Endothelial cell of umbilical vein (primary cell): Measurements from ENCODE around the gene NQO2. TPM values are rescaled to one million over a fixed set of nuclear protein-coding genes. Genes with fewer than 3 reads are reported as not detected.

Experiments used
- Bru-seq: library from RNA; stranded (reverse); fragments of 400-500 nt; gene quantifications from one replicate; lab custom pipeline; 2021; lab: Mats Ljungman, UMichigan
- BruChase-seq, 2 experiments: library from RNA; stranded (reverse); fragments of 400-500 nt; gene quantifications; one replicate each; lab custom pipeline; 2021; lab: Mats Ljungman, UMichigan
- BruUV-seq: library from RNA; stranded (reverse); fragments of 400-500 nt; replicated peaks from 2 replicates; lab custom pipeline; 2021; lab: Mats Ljungman, UMichigan
- CTCF ChIA-PET: fragments of 300-600, 350-600 bp; sonication (Branson Sonifier 250); formaldehyde crosslinking; loops from one replicate; lab custom pipeline; 2021; ENCODE audit warnings: antibody characterized with exemption, inconsistent platforms; lab: Charles Lee
- POLR2A ChIA-PET: fragments of 300-600, 350-600 bp; sonication (Branson Sonifier 250); formaldehyde crosslinking; loops from one replicate; lab custom pipeline; 2021; ENCODE audit warnings: antibody characterized with exemption, inconsistent platforms; lab: Charles Lee
- DNase-seq: peaks from one replicate; pipeline ENCODE4 v3.0.0-alpha.2; 2011; ENCODE audit warnings: low read depth, low spot score
- FAIRE-seq: peaks from 2 replicates; lab custom pipeline; 2011; peaks lifted over from hg19 to GRCh38; lab: Jason Lieb, UNC
- H2AFZ ChIP-seq: 2 replicates; pipeline ENCODE4 v1.6.0; 2012; ENCODE audit warnings: low read depth, low read length, control low read depth, inconsistent platforms
- H3K27ac ChIP-seq: 2 replicates; pipeline ENCODE4 v1.5.1; 2011; ENCODE audit warnings: low read depth, mild to moderate bottlenecking, control low read depth, low read length, moderate library complexity; ENCODE audit not compliant: insufficient read depth
- H3K27me3 ChIP-seq, 2 experiments: 2 replicates each; pipeline versions ENCODE4 v1.6.0 to v1.6.1; 2011; ENCODE audit warnings: low read length in 2 of 2, mixed read lengths in 1 of 2; ENCODE audit not compliant: control insufficient read depth in 2 of 2, insufficient read depth in 2 of 2
- H3K36me3 ChIP-seq, 2 experiments: 2 replicates in 1 of 2; 3 replicates in 1 of 2; pipeline ENCODE4 v1.5.1; 2011; ENCODE audit warnings: low read length in 2 of 2, mild to moderate bottlenecking in 1 of 2, moderate library complexity in 1 of 2; ENCODE audit not compliant: control insufficient read depth in 2 of 2, insufficient read depth in 2 of 2; ENCODE audit errors: extremely low read depth in 1 of 2
- H3K4me1 ChIP-seq: 3 replicates; pipeline ENCODE4 v1.5.1; 2011; ENCODE audit warnings: mild to moderate bottlenecking, low read length; ENCODE audit not compliant: control insufficient read depth, insufficient read depth; ENCODE audit errors: extremely low read depth
- H3K4me2 ChIP-seq: 2 replicates; pipeline ENCODE4 v1.6.1; 2011; ENCODE audit warnings: low read length, control low read depth, mixed read lengths; ENCODE audit not compliant: insufficient read depth
- H3K4me3 ChIP-seq, 3 experiments: fragments of 200-600 bp in 1 of 3; sonication (generic), shearing (Covaris generic) in 1 of 3; replicated peaks in 1 of 3; 2 replicates each; pipeline ENCODE4 v1.5.1; 2011 to 2016; ENCODE audit warnings: control low read depth in 3 of 3, low read length in 3 of 3, mild to moderate bottlenecking in 2 of 3, inconsistent platforms in 1 of 3, low read depth in 1 of 3, moderate library complexity in 1 of 3; ENCODE audit not compliant: insufficient read depth in 1 of 3
- H3K79me2 ChIP-seq: 2 replicates; pipeline ENCODE4 v1.6.0; 2012; ENCODE audit warnings: low read length, inconsistent platforms; ENCODE audit not compliant: control insufficient read depth, insufficient read depth
- H3K9ac ChIP-seq: replicated peaks from 2 replicates; pipeline ENCODE3; 2011; ENCODE audit warnings: low read length, control low read depth; ENCODE audit not compliant: insufficient read depth; ENCODE audit errors: extremely low read depth
- H3K9me1 ChIP-seq: replicated peaks from 3 replicates; pipeline ENCODE4 v1.6.0; 2011; ENCODE audit warnings: mild to moderate bottlenecking, low read length; ENCODE audit not compliant: control insufficient read depth, insufficient read depth; ENCODE audit errors: extremely low read depth
- H3K9me3 ChIP-seq: replicated peaks from 2 replicates; pipeline ENCODE4 v1.5.1; 2012; ENCODE audit warnings: low read length, inconsistent platforms; ENCODE audit not compliant: control insufficient read depth, insufficient read depth
- H4K20me1 ChIP-seq: replicated peaks from 2 replicates; pipeline ENCODE3; 2011; ENCODE audit warnings: mild to moderate bottlenecking, low read length; ENCODE audit not compliant: control insufficient read depth, insufficient read depth; ENCODE audit errors: extremely low read depth
- MYC ChIP-seq: IDR thresholded peaks from one replicate; pipeline ENCODE4 v1.6.1; 2011; ENCODE audit warnings: mild to moderate bottlenecking, low read depth, low read length
- POLR2A ChIP-seq: IDR thresholded peaks from 2 replicates; pipeline ENCODE4 v1.6.1; 2012; ENCODE audit warnings: low read depth, mild to moderate bottlenecking, control low read depth, low read length
- POLR2AphosphoS5 ChIP-seq: IDR thresholded peaks from 2 replicates; pipeline ENCODE4 v1.6.1; 2012; ENCODE audit warnings: low read depth, mild to moderate bottlenecking, control low read depth, low read length, moderate library complexity; ENCODE audit not compliant: insufficient read depth
- dilution Hi-C: fragments of 300-500 bp; cut with MboI; formaldehyde crosslinking; loops from one replicate; pipeline ENCODE4 v1.15.0; 2019; ENCODE audit warnings: low sequenced_read_pairs; ENCODE audit not compliant: extremely low pct_ligation_motif_present
- intact Hi-C: fragments of 100-400 bp; cut with micrococcal nuclease; formaldehyde crosslinking; loops from one replicate; pipeline ENCODE4 v1.10.0; 2022
- long read RNA-seq: library from polyadenylated mRNA; stranded (forward); transcript quantifications from one replicate; pipeline ENCODE4 v2.0.0, GENCODE V29; 2021
- polyA minus RNA-seq, 3 experiments: library from RNA; depleted of rRNA, polyadenylated mRNA; stranded (reverse); fragments of >200 nt; gene quantifications; 1 replicate in 1 of 3; 2 replicates in 2 of 3; pipeline ENCODE4 v1.2.3, GENCODE V29; 2011
- polyA plus RNA-seq, 4 experiments: library from polyadenylated mRNA; depleted of rRNA in 3 of 4; stranded (reverse) in 3 of 4; unstranded in 1 of 4; fragments of >200 nt; gene quantifications; 2 replicates each; pipeline versions ENCODE4 v1.2.1 to v1.2.3, GENCODE V29; 2011 to 2012; ENCODE audit warnings: missing spikeins in 1 of 4
- total RNA-seq: library from RNA; stranded (reverse); gene quantifications from 2 replicates; pipeline ENCODE4 v1.2.3, GENCODE V29; 2021

NQO2 gene, protein sequence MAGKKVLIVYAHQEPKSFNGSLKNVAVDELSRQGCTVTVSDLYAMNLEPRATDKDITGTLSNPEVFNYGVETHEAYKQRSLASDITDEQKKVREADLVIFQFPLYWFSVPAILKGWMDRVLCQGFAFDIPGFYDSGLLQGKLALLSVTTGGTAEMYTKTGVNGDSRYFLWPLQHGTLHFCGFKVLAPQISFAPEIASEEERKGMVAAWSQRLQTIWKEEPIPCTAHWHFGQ
- total RNA-seq (27.6 and 31.6 TPM in 2 replicates), polyA plus RNA-seq (44.1 and 48.0 TPM in 2 replicates), polyA minus RNA-seq (34.7 and 35.6 TPM in 2 replicates), Bru-seq, nascent RNA (percentile 55 among the genes with signal in this experiment), BruChase-seq, experiment 1, labeled RNA remaining after a 6-hour chase (percentile 56 among the genes with signal in this experiment), BruChase-seq, experiment 2, labeled RNA remaining after a 2-hour chase (percentile 50 among the genes with signal in this experiment)
- polyA plus RNA-seq (2011; cell fraction: cytosol; rRNA removed), result 52.6 and 52.8 TPM in 2 replicates
- 25.0 and 26.4 TPM in 2 replicates for polyA plus RNA-seq (2011; cell fraction: nucleus; rRNA removed)
- 24.0 and 25.0 TPM in 2 replicates for polyA plus RNA-seq (2012)
- 57.5 TPM for polyA minus RNA-seq (2011; cell fraction: cytosol; rRNA and poly(A)+ RNA removed)
- polyA minus RNA-seq (2011; cell fraction: nucleus; rRNA and poly(A)+ RNA removed), result 4.3 and 5.4 TPM in 2 replicates
- long read RNA-seq, full-length matches to known transcripts, result 86 of 105 reads
- long read RNA-seq, partial matches to known transcripts, result 2 of 105 reads
- long read RNA-seq, other reads (novel, unspliced or antisense), result 17 of 105 reads

DNA sequence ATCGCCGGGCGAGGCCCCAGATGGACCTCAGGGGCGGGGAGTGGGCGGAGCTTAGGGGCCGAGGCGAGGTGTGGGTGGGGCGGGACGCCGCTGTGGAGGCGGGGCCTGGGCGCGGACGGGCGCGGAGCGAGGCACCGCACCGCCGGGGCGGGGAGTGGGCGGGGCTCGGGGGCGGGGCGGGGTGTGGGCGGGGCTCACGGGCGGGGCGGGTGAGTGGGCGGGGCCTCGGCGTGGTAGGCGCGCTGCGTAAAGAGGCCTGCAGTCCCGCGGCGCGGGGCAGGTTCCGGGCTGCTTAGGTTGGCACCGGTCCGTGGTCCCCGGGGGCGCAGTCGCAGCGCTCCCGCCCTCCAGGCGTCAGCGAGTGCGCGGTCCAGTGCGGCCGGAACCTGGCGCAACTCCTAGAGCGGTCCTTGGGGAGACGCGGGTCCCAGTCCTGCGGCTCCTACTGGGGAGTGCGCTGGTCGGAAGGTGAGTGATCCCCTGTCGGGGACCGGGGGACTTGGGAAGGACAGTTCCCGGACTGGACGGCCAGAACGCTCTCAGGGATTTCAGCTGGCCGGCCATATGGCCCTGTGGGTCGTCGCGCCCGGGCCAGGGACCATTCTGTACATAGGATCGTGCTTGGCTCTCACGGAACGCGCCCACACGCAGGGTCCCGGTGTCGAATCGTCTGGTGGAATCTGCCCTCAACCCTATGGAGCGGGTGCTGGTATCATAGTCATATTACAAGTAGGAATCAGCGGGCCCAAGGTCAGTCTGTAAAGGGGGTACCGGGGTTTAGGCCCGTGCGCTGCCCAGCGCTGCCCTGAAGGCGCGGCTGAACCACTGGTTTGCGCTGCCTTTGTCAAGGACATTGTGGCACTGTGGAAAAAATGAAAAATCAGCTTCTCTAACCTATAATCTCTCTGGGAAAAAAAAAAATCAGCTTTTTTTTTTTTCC lies at the start of gene NQO2:
NQO2 (plus strand) TSS at position 277 of the 940 bp plus-strand sequence. CDS start 6,659 bp downstream, outside the sequence.
- Histone ChIP-seq H3K4me3 (peak within 1 kb of the TSS; percentile 51 to 66 (median 62)), H2AFZ (peak within 1 kb of the TSS; percentile 94), H4K20me1 (no peaks in the 10 kb centered on the region), H3K27me3 (no peaks in the 10 kb centered on the region), H3K4me2 (peak within 1 kb of the TSS; percentile 84), H3K4me1 (peaks cover 16% of the 10 kb centered on the region), H3K9ac (peak within 1 kb of the TSS; percentile 70), H3K36me3 (no peaks in the 10 kb centered on the region), H3K9me1 (no peaks in the 10 kb centered on the region), H3K27ac (peak within 1 kb of the TSS; percentile 70), H3K79me2 (no peaks in the 10 kb centered on the region), H3K9me3 (no peaks in the 10 kb centered on the region)
- BruUV-seq, result TSS peak; percentile 43
- dilution Hi-C loops, result no loop called here
- intact Hi-C loops, result loop anchor here (1.0 to 2.0 kb wide), 6 partner anchors 23 to 259 kb away; partner anchors contain the start of genes BPHL and PSMG4
- DNase-seq, result peak; percentile 86
- ChIA-PET CTCF (interaction anchor here (0.6 to 7.4 kb wide), 19 partner anchors 10 to 1007 kb away, joined by 3 to 126 read pairs (median 4); partner anchors contain the start of genes FAM50B, RIPK1, SERPINB6 and TUBB2A), POLR2A (interaction anchor here (0.6 to 1.2 kb wide), 5 partner anchors 9 to 224 kb away, joined by 3 to 7 read pairs (median 3); no protein-coding TSS in a partner anchor)
- TF ChIP-seq POLR2AphosphoS5 (peak; percentile 79), MYC (no peak), POLR2A (peak; percentile 72)
- peak; percentile 61 for FAIRE-seq
